ENCODE results near the gene ZFAND3. TPM values are rescaled to one million over a fixed set of nuclear protein-coding genes. Genes with fewer than 3 reads are reported as not detected.

The ZFAND3 gene
- total and polyA plus RNA-seq, 4 donors = 24.5 to 152 (median 81.6) TPM

GRCh38 chr6:37812841-37813240 lies 6.7 kb upstream of the ZFAND3 start:
- Histone ChIP-seq H3K4me3 (ENCODE audit: low read depth, low read length) (no peak overlapping the region), H3K4me1 (ENCODE audit: control insufficient read depth, insufficient read depth, low read length) (peaks cover 9% of the 10 kb centered on the region), H3K27me3 (ENCODE audit: control insufficient read depth, insufficient read depth, low read length) (no peaks in the 10 kb centered on the region), H3K9me3 (ENCODE audit: control insufficient read depth, insufficient read depth, low read length) (no peaks in the 10 kb centered on the region), H3K27ac (ENCODE audit: low read depth, low read length) (no peak overlapping the region), H3K36me3 (ENCODE audit: control insufficient read depth, insufficient read depth, low read length) (no peaks in the 10 kb centered on the region)
- no CpG with 5 or more reads among the region's 1 CpG for WGBS (ENCODE audit: insufficient coverage)
- no peak for DNase-seq (ENCODE audit: low read depth in 4 of 6, low spot score in 6 of 6)

GRCh38 chr6:37814374-37814773 lies 5.2 kb upstream of the ZFAND3 start:
- no CpG with 5 or more reads among the region's 6 CpGs for WGBS (ENCODE audit: insufficient coverage)
- H3K27me3 ChIP-seq (ENCODE audit: control insufficient read depth, insufficient read depth, low read length) = no peaks in the 10 kb centered on the region
- no peaks in the 10 kb centered on the region for H3K9me3 ChIP-seq (ENCODE audit: control insufficient read depth, insufficient read depth, low read length)
- no peaks in the 10 kb centered on the region for H3K36me3 ChIP-seq (ENCODE audit: control insufficient read depth, insufficient read depth, low read length)
- H3K4me3 ChIP-seq (ENCODE audit: low read depth, low read length) = no peak overlapping the region
- H3K4me1 ChIP-seq (ENCODE audit: control insufficient read depth, insufficient read depth, low read length) = peaks cover 8% of the 10 kb centered on the region
- no peak overlapping the region for H3K27ac ChIP-seq (ENCODE audit: low read depth, low read length)
- DNase-seq (ENCODE audit: low read depth in 4 of 6, low spot score in 6 of 6) = no peak

- H3K4me1 ChIP-seq (ENCODE audit: control insufficient read depth, insufficient read depth, low read length) = peaks cover 12% of the 10 kb centered on the region
- no peak overlapping the region for H3K4me3 ChIP-seq (ENCODE audit: low read depth, low read length)
- H3K27me3 ChIP-seq (ENCODE audit: control insufficient read depth, insufficient read depth, low read length) = no peaks in the 10 kb centered on the region
- H3K36me3 ChIP-seq (ENCODE audit: control insufficient read depth, insufficient read depth, low read length) = no peaks in the 10 kb centered on the region
- no peak for DNase-seq (ENCODE audit: low read depth in 4 of 6, low spot score in 6 of 6)
- WGBS (ENCODE audit: insufficient coverage) = 69% methylated on average over 4 of the region's 7 CpGs
- H3K9me3 ChIP-seq (ENCODE audit: control insufficient read depth, insufficient read depth, low read length) = no peaks in the 10 kb centered on the region
- no peak overlapping the region for H3K27ac ChIP-seq (ENCODE audit: low read depth, low read length)
Observed at GRCh38 chr6:37816599-37817375, 2.7 kb upstream of the ZFAND3 start.

GRCh38 chr6:37818536-37819176 lies 871 bp upstream of the ZFAND3 start:
- WGBS (ENCODE audit: insufficient coverage) = under 1% methylated on average over 21 of the region's 27 CpGs
- peak overlapping the region; percentile 99 for H3K27ac ChIP-seq (ENCODE audit: low read depth, low read length)
- peaks cover 21% of the 10 kb centered on the region for H3K4me1 ChIP-seq (ENCODE audit: control insufficient read depth, insufficient read depth, low read length)
- no peaks in the 10 kb centered on the region for H3K9me3 ChIP-seq (ENCODE audit: control insufficient read depth, insufficient read depth, low read length)
- no peaks in the 10 kb centered on the region for H3K27me3 ChIP-seq (ENCODE audit: control insufficient read depth, insufficient read depth, low read length)
- H3K36me3 ChIP-seq (ENCODE audit: control insufficient read depth, insufficient read depth, low read length) = no peaks in the 10 kb centered on the region
- H3K4me3 ChIP-seq (ENCODE audit: low read depth, low read length) = peak overlapping the region; percentile 61
- DNase-seq (ENCODE audit: low read depth in 4 of 6, low spot score in 6 of 6) = peak in 5 of 6 donors; percentile 36 to 99 (median 96)

GRCh38 chr6:37819802-37820717 lies 533 bp downstream of the ZFAND3 start:
- peak overlapping the region; percentile 70 for H3K4me3 ChIP-seq (ENCODE audit: low read depth, low read length)
- WGBS (ENCODE audit: insufficient coverage) = 0% methylated on average over 37 of the region's 71 CpGs
- H3K27me3 ChIP-seq (ENCODE audit: control insufficient read depth, insufficient read depth, low read length) = no peaks in the 10 kb centered on the region
- peak overlapping the region; percentile 68 for H3K27ac ChIP-seq (ENCODE audit: low read depth, low read length)
- peak in 2 of 6 donors; percentile 57 to 64 for DNase-seq (ENCODE audit: low read depth in 4 of 6, low spot score in 6 of 6)
- H3K9me3 ChIP-seq (ENCODE audit: control insufficient read depth, insufficient read depth, low read length) = no peaks in the 10 kb centered on the region
- peaks cover 21% of the 10 kb centered on the region for H3K4me1 ChIP-seq (ENCODE audit: control insufficient read depth, insufficient read depth, low read length)
- no peaks in the 10 kb centered on the region for H3K36me3 ChIP-seq (ENCODE audit: control insufficient read depth, insufficient read depth, low read length)

- Histone ChIP-seq H3K36me3 (ENCODE audit: control insufficient read depth, insufficient read depth, low read length) (no peaks in the 10 kb centered on the region), H3K27me3 (ENCODE audit: control insufficient read depth, insufficient read depth, low read length) (no peaks in the 10 kb centered on the region), H3K4me3 (ENCODE audit: low read depth, low read length) (peak overlapping the region; percentile 70), H3K9me3 (ENCODE audit: control insufficient read depth, insufficient read depth, low read length) (no peaks in the 10 kb centered on the region), H3K27ac (ENCODE audit: low read depth, low read length) (peak overlapping the region; percentile 68), H3K4me1 (ENCODE audit: control insufficient read depth, insufficient read depth, low read length) (peaks cover 21% of the 10 kb centered on the region)
- WGBS (ENCODE audit: insufficient coverage) = no CpG with 5 or more reads among the region's 3 CpGs
- peak in 1 of 6 donors; percentile 35 for DNase-seq (ENCODE audit: low read depth in 4 of 6, low spot score in 6 of 6)
Observed at GRCh38 chr6:37820718-37821079, 1.2 kb downstream of the ZFAND3 start.

GRCh38 chr6:37821446-37821845 lies 1.9 kb downstream of the ZFAND3 start:
- no peaks in the 10 kb centered on the region for H3K27me3 ChIP-seq (ENCODE audit: control insufficient read depth, insufficient read depth, low read length)
- WGBS (ENCODE audit: insufficient coverage) = 74% methylated on average over 4 of the region's 7 CpGs
- H3K36me3 ChIP-seq (ENCODE audit: control insufficient read depth, insufficient read depth, low read length) = no peaks in the 10 kb centered on the region
- no peak for DNase-seq (ENCODE audit: low read depth in 4 of 6, low spot score in 6 of 6)
- no peak overlapping the region for H3K4me3 ChIP-seq (ENCODE audit: low read depth, low read length)
- peaks cover 23% of the 10 kb centered on the region for H3K4me1 ChIP-seq (ENCODE audit: control insufficient read depth, insufficient read depth, low read length)
- no peaks in the 10 kb centered on the region for H3K9me3 ChIP-seq (ENCODE audit: control insufficient read depth, insufficient read depth, low read length)
- no peak overlapping the region for H3K27ac ChIP-seq (ENCODE audit: low read depth, low read length)

GRCh38 chr6:37822851-37823682 lies 3.5 kb downstream of the ZFAND3 start:
- peak in 2 of 6 donors; percentile 46 to 63 for DNase-seq (ENCODE audit: low read depth in 4 of 6, low spot score in 6 of 6)
- Histone ChIP-seq H3K36me3 (ENCODE audit: control insufficient read depth, insufficient read depth, low read length) (no peaks in the 10 kb centered on the region), H3K27me3 (ENCODE audit: control insufficient read depth, insufficient read depth, low read length) (no peaks in the 10 kb centered on the region), H3K27ac (ENCODE audit: low read depth, low read length) (no peak overlapping the region), H3K4me3 (ENCODE audit: low read depth, low read length) (no peak overlapping the region), H3K9me3 (ENCODE audit: control insufficient read depth, insufficient read depth, low read length) (no peaks in the 10 kb centered on the region), H3K4me1 (ENCODE audit: control insufficient read depth, insufficient read depth, low read length) (peaks cover 18% of the 10 kb centered on the region)
- 34% methylated on average over 11 of the region's 12 CpGs for WGBS (ENCODE audit: insufficient coverage)

- no CpG with 5 or more reads among the region's 3 CpGs for WGBS (ENCODE audit: insufficient coverage)
- Histone ChIP-seq H3K9me3 (ENCODE audit: control insufficient read depth, insufficient read depth, low read length) (no peaks in the 10 kb centered on the region), H3K4me1 (ENCODE audit: control insufficient read depth, insufficient read depth, low read length) (peaks cover 16% of the 10 kb centered on the region), H3K27me3 (ENCODE audit: control insufficient read depth, insufficient read depth, low read length) (no peaks in the 10 kb centered on the region), H3K36me3 (ENCODE audit: control insufficient read depth, insufficient read depth, low read length) (no peaks in the 10 kb centered on the region), H3K4me3 (ENCODE audit: low read depth, low read length) (no peak overlapping the region), H3K27ac (ENCODE audit: low read depth, low read length) (no peak overlapping the region)
- DNase-seq (ENCODE audit: low read depth in 4 of 6, low spot score in 6 of 6) = no peak
Observed at GRCh38 chr6:37824170-37824569, 4.6 kb downstream of the ZFAND3 start.

Measured in spinal cord (tissue), 10 donors.